Stimulated activated naive CD8-positive, alpha-beta T cell treated with anti-CD3 and anti-CD28 coated beads, Interleukin-15, amount 100 ng/mL, for 72 hours (primary cell): ENCODE data around the gene ATP1B3.
"Not testable (repeated sequence)": the region's sequence is repeated elsewhere in the genome, so short reads cannot be mapped to it uniquely, and the experiment has no call there.

Experiments
- ATAC-seq: fragments of 150-1000 bp; cut with Tn5 transposase; 2 replicates; pipeline ENCODE4 v1.10.0; 2021; ENCODE audit warnings: mild to moderate bottlenecking, moderate library complexity
- DNase-seq, 2 donors: peaks; one replicate each; pipeline ENCODE4 v3.0.0; 2021 to 2022
- H3K27ac Mint-ChIP-seq, 2 donors: one replicate each; pipeline ENCODE4 v1.8.0; 2022; ENCODE audit warnings: mild to moderate bottlenecking in 2 of 2, mixed read lengths in 2 of 2, moderate library complexity in 2 of 2
- H3K27me3 Mint-ChIP-seq: one replicate; pipeline ENCODE4 v1.8.0; 2022; ENCODE audit warnings: mixed read lengths
- H3K4me1 Mint-ChIP-seq: one replicate; pipeline ENCODE4 v1.8.0; 2022; ENCODE audit warnings: mild to moderate bottlenecking, mixed read lengths
- H3K4me3 Mint-ChIP-seq, 2 donors: one replicate each; pipeline ENCODE4 v1.8.0; 2022; ENCODE audit warnings: mild to moderate bottlenecking in 2 of 2, mixed read lengths in 2 of 2, moderate library complexity in 1 of 2
- H3K9me3 Mint-ChIP-seq, 2 donors: one replicate each; pipeline ENCODE4 v1.8.0; 2022; ENCODE audit warnings: mixed read lengths in 2 of 2

The ATP1B3 gene

DNA sequence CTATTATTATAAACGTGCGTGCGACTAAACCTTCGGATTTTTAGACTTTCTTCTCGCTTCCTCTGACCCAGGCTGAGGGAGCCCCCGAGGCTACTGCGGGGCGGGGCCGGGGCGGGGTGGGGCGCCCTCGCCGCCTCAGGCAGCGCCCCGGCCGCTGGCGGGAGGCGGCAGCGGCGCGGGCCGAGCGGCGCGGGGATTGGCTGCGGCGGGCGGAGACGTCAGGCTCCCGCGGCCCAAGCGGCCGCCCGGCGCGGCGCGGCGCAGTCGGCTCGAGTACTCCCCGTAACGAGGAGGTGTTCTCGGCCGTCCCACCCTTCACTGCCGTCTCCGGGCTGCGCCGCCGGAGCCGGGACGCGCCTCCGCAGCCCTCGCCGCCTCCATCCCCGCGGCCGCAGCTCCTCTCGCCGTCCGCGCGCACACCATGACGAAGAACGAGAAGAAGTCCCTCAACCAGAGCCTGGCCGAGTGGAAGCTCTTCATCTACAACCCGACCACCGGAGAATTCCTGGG lies at the start of gene ATP1B3:
ATP1B3 (plus strand) TSS at position 263 of the 510 bp plus-strand sequence; CDS start at position 422, 159 bp downstream.
- DNase-seq (peak; percentile 85 to 91), ATAC-seq (peak; percentile 84)
- Mint-ChIP-seq H3K4me1 (peaks cover 37% of the 10 kb centered on the region), H3K4me3 (peak within 1 kb of the TSS; percentile 92 to 98), H3K9me3 (no peaks in the 10 kb centered on the region), H3K27ac (peak within 1 kb of the TSS; percentile 96 to 97), H3K27me3 (no peaks in the 10 kb centered on the region)

DNA sequence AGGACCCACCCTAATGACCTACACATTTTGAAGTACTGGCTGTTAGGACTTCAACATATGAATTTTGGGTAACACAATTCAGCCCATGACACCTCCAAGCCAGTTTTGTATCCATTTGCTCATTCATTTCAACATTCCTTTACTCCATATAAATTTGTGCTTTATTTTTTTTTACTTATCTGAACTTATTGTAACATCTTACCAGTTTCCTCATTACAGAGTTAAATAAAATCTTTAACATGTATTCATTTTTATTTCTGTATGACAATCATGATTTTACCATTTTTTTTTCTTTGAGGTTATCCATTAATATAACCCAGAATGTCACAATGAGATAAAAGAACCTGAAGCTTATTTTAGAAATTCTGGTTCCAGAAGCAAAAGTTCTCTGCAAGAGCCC lies 48.0 kb upstream of the ATP1B3 start:
- H3K27me3 Mint-ChIP-seq, result no peaks in the 10 kb centered on the region
- H3K27ac Mint-ChIP-seq, result no peak overlapping the region
- no peak overlapping the region for H3K4me3 Mint-ChIP-seq

GRCh38 chr3:141828890-141829289 lies 47.6 kb upstream of the ATP1B3 start:
- H3K27ac Mint-ChIP-seq, result no peak overlapping the region
- no peaks in the 10 kb centered on the region for H3K27me3 Mint-ChIP-seq

More for the DNA sequence above, 48.0 kb upstream of the ATP1B3 start:
- no peak for ATAC-seq
- Mint-ChIP-seq H3K4me1 (no peaks in the 10 kb centered on the region), H3K9me3 (no peaks in the 10 kb centered on the region)
- DNase-seq, result no peak

DNA sequence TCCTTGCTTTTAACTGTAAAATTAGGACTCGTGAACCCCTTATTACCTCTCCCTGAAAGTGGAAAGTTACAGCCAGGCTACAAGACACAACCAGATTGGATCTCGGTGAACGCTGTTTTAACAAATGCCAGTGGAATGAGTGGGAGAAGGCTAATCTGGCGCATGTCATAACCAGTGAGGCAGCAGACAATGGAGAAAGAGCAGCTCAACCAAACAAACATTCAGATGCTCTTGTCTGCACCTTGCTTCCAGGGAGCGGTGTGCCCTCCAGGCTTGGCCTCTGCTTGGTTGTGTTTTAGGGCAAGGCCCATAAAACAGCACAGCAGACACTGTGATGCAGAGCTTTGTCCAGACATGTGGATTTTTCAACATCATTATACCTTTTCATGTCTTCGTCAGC lies 45.9 kb upstream of the ATP1B3 start:
- DNase-seq (no peak), ATAC-seq (no peak)
- Mint-ChIP-seq H3K4me3 (no peak overlapping the region), H3K9me3 (no peaks in the 10 kb centered on the region), H3K4me1 (no peaks in the 10 kb centered on the region), H3K27ac (no peak overlapping the region), H3K27me3 (no peaks in the 10 kb centered on the region)

More at GRCh38 chr3:141828890-141829289, 47.6 kb upstream of the ATP1B3 start:
- H3K9me3 Mint-ChIP-seq, result no peaks in the 10 kb centered on the region
- ATAC-seq, result no peak
- no peaks in the 10 kb centered on the region for H3K4me1 Mint-ChIP-seq
- no peak overlapping the region for H3K4me3 Mint-ChIP-seq
- DNase-seq, result no peak

GRCh38 chr3:141834292-141834691 lies 42.2 kb upstream of the ATP1B3 start:
- Mint-ChIP-seq H3K27ac (no peak overlapping the region), H3K4me3 (no peak overlapping the region), H3K4me1 (no peaks in the 10 kb centered on the region), H3K27me3 (no peaks in the 10 kb centered on the region), H3K9me3 (no peaks in the 10 kb centered on the region)
- ATAC-seq (no peak), DNase-seq (no peak)

GRCh38 chr3:141835557-141836229 lies 40.8 kb upstream of the ATP1B3 start:
- H3K27ac Mint-ChIP-seq, result no peak overlapping the region
- no peaks in the 10 kb centered on the region for H3K9me3 Mint-ChIP-seq
- H3K27me3 Mint-ChIP-seq, result no peaks in the 10 kb centered on the region
- H3K4me1 Mint-ChIP-seq, result peaks cover 3% of the 10 kb centered on the region
- ATAC-seq (no peak), DNase-seq (no peak)
- H3K4me3 Mint-ChIP-seq, result no peak overlapping the region

DNA sequence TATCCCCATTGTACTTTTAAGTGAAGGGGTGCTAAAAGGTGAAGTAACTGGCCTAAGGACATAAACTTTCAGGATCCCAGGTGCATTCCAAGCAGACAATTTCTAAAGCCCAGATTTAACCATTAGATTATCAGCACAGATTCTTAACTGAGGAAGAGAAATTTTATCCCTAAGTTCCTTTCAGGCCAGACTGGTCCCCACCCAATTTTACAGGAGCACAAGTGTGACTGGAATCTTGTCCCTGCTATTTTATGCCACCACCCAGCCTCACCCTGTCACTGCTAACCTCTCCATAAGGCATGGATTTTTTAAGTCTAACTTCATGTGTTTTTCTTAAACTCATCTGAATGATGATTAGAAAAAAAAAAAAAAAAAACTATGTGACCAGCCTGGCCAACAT lies 37.1 kb upstream of the ATP1B3 start:
- DNase-seq (no peak), ATAC-seq (no peak)
- no peaks in the 10 kb centered on the region for H3K27me3 Mint-ChIP-seq
- no peak overlapping the region for H3K4me3 Mint-ChIP-seq
- H3K4me1 Mint-ChIP-seq, result peaks cover 12% of the 10 kb centered on the region
- H3K27ac Mint-ChIP-seq, result no peak overlapping the region
- no peaks in the 10 kb centered on the region for H3K9me3 Mint-ChIP-seq

DNA sequence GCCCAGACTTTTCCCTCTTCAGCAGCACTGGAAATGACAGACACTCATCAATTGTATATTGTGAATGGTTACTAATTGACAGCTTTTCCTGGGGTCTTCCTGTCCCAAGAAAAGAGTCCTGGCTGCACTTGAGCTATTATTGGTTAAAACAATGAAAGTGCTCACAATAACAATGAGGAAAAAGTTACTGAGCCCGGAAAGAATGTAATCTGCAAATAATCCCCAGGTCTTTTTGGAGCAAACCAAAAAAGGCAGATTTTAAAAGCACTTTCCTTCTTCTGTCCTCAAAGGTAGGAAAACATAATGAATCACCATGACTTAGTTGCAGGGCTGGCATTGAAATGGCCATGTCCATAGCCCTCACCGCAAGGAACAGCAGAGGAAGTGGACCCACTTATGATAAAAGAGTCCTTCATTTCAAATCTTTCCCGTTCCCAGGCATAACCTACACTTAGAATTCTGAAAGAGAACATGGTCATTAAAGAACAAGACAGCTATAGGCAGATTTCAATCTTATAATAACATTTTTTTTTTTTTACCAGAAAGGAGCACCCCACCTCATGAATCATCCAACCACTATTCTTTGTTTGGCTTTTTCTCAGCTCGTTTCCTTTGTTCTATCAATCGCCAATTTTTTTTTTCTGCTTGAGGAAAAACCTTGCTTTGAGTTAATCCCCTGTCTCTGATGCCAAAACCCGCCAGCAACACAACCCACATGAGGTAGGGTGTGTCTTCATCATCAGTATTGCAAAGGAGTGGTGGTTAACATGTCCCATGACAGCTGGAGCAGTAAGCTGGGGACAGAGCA lies 35.5 kb upstream of the ATP1B3 start:
- peaks cover 12% of the 10 kb centered on the region for H3K4me1 Mint-ChIP-seq
- no peaks in the 10 kb centered on the region for H3K9me3 Mint-ChIP-seq
- H3K27me3 Mint-ChIP-seq, result no peaks in the 10 kb centered on the region
- H3K27ac Mint-ChIP-seq, result no peak overlapping the region
- DNase-seq (peak in 1 of 2 donors; percentile 16), ATAC-seq (peak; percentile 69)
- H3K4me3 Mint-ChIP-seq, result peak overlapping the region in 1 of 2 donors; percentile 3

GRCh38 chr3:141844108-141844507 lies 32.3 kb upstream of the ATP1B3 start:
- H3K4me1 Mint-ChIP-seq, result peaks cover 12% of the 10 kb centered on the region
- H3K4me3 Mint-ChIP-seq, result no peak overlapping the region
- H3K27me3 Mint-ChIP-seq, result no peaks in the 10 kb centered on the region
- ATAC-seq (no peak), DNase-seq (no peak)
- H3K9me3 Mint-ChIP-seq, result no peaks in the 10 kb centered on the region
- H3K27ac Mint-ChIP-seq, result no peak overlapping the region

DNA sequence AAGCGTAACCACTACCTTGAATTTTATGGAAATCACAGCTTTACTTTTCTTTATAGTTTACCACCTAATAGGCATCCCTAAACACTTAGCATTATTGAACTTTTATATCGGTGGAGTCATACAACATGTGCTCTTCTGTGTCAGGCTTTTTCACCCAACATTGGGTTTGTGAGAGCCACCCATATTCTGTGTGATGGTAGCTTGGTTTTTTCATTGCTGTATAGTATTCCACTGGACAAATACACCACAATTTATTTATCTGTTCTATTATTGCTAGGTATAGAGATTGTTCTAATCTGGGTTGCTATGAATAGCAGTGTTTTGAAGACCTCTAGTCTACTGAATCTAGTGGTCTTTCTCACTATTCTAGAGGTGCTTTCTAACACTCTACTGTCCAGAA lies 31.6 kb upstream of the ATP1B3 start:
- Mint-ChIP-seq H3K4me3 (no peak overlapping the region), H3K4me1 (peaks cover 12% of the 10 kb centered on the region), H3K27me3 (no peaks in the 10 kb centered on the region), H3K9me3 (no peaks in the 10 kb centered on the region), H3K27ac (no peak overlapping the region)
- no peak for ATAC-seq
- no peak for DNase-seq

- DNase-seq, result peak; percentile 6 to 26
- H3K4me1 Mint-ChIP-seq, result peaks cover 11% of the 10 kb centered on the region
- H3K4me3 Mint-ChIP-seq, result no peak overlapping the region
- no peaks in the 10 kb centered on the region for H3K27me3 Mint-ChIP-seq
- no peaks in the 10 kb centered on the region for H3K9me3 Mint-ChIP-seq
- peak; percentile 71 for ATAC-seq
- no peak overlapping the region for H3K27ac Mint-ChIP-seq
These were observed 30.9 kb upstream of the ATP1B3 start for GRCh38 chr3:141845407-141846049.

DNA sequence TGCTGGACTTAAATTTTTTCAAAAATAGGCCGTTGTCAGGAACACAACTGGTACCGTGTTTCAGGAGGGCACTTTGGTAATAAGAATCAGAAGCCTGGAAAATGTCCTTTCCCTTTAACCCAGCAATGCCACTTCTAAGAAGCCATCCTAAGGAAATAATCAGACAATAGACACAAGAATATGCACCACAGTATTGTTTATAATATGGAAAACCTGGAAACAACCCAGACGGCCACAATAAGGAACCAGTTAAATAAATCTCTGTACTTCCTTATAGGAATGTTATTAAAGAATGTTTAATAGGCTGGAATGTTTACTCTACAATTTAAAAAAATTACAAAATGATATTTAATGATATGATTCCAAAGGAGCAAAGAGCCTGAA lies 30.4 kb upstream of the ATP1B3 start:
- H3K9me3 Mint-ChIP-seq, result no peaks in the 10 kb centered on the region
- H3K27me3 Mint-ChIP-seq, result no peaks in the 10 kb centered on the region
- DNase-seq (no peak), ATAC-seq (no peak)
- peaks cover 6% of the 10 kb centered on the region for H3K4me1 Mint-ChIP-seq
- H3K27ac Mint-ChIP-seq, result no peak overlapping the region
- H3K4me3 Mint-ChIP-seq, result no peak overlapping the region

DNA sequence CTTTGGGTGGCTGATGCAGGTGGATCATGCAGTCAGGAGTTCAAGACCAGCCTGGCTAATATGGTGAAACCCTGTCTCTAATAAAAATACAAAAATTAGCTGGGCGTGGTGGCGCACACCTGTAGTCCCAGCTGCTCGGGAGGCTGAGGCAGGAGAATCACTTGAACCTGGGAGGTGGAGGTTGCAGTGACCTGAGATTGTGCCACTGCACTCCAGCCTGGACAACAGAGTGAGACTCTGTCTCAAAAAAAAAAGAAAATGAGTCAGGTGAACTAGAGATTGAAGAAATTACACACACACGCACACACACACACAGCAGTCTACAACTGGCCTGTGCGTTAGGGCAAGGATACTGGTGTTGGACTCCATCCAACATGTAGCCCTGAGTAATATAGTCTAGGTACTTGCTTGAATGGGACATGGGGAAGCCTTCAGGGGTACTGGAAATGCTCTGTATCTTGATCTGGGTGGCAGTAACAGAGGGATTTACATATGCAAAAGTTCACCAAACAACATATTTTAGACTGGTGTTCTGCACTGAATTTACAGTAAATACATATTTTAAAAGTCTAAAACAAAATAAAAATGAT lies 28.2 kb upstream of the ATP1B3 start:
- not testable (repeated sequence) for H3K9me3 Mint-ChIP-seq, H3K4me1 Mint-ChIP-seq, DNase-seq, H3K27me3 Mint-ChIP-seq, H3K27ac Mint-ChIP-seq, H3K4me3 Mint-ChIP-seq, ATAC-seq

DNA sequence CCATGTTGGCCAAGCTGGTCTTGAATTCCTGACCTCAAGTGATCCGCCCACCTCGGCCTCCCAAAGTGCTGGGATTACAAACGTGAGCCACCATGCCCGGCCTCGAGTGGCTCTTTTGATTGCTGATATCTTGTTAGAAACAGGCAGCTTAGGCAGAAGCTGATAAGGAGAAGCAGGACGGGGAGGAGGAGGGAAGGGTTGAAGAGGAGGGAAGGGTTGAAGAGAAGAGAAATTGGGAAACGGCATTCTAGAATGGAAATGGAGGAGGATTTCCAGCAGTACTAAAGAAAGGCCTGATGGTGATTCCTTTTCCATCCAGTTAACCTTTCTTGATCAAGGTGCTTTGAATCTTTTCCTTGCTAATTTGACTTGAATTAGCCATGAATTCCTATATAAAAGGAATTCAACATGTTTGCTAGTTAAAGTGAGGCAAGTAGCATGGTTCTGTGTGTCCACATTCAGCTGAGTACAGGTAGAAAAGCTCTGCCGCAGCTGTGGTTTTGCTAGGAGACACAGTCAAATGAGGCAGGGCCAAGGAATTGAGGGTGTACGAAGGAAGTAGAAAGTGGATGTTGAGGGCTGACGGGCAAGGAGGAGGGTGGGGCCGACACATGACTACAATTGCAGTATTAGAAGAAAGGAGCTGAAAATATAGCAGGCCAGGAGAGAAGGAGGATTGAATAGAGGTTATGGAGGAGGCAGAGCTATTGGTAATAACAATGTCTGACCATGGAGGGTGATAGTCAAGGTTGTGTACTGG lies 27.2 kb upstream of the ATP1B3 start:
- H3K27me3 Mint-ChIP-seq, result no peaks in the 10 kb centered on the region
- no peak overlapping the region for H3K4me3 Mint-ChIP-seq
- no peak for ATAC-seq
- H3K4me1 Mint-ChIP-seq, result no peaks in the 10 kb centered on the region
- no peak for DNase-seq
- no peaks in the 10 kb centered on the region for H3K9me3 Mint-ChIP-seq
- no peak overlapping the region for H3K27ac Mint-ChIP-seq

GRCh38 chr3:141851411-141851810 lies 25.0 kb upstream of the ATP1B3 start:
- H3K4me1 Mint-ChIP-seq, result no peaks in the 10 kb centered on the region
- no peaks in the 10 kb centered on the region for H3K27me3 Mint-ChIP-seq
- ATAC-seq (no peak), DNase-seq (no peak)
- no peak overlapping the region for H3K4me3 Mint-ChIP-seq
- H3K9me3 Mint-ChIP-seq, result no peaks in the 10 kb centered on the region
- H3K27ac Mint-ChIP-seq, result peak overlapping the region in 1 of 2 donors; percentile 3
